ENCODE data around the gene CPED1.

Gene CPED1

DNA sequence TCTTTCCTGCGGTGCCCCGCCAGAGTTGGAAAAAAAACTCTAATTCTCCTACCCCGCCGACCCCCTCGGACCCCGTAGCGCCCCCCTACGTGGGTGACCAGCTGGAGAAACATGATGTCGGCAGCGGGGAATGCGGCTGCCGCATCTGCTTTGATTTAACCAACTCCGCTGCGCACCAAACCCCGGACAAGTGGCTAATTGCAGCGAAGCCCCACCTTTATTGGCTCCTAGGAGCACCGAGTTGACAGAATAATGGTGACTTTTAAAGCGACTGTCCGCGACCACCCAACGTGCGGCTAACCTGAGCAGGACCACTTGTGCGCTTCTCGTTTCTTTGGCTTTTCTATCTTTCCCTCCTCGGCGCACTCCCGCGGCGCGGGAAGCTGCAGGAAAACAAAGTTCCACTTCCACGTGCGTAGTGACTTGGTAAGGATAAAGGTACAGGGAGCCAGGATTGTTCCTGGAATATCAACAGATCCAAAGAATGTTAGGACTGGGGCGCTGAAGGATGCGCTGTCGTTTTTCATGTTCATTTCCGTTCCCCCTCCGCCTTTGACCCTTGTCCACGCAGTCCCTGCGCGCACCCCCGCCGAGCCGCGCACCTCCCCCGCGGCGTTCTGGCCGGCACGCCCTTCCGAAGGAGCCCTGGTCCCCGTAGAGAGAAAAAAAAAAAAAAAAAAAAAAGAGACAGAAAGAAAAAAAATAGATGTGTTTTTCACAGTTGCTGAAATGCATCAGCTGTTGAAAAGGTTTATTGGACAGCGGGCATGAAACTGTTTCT is 341.7 kb downstream of the CPED1 start (continued):
- TF ChIP-seq IKZF3 (tag by site-specific recombination; IDR thresholded peaks at IDR 0.05) (peak; percentile 89), SALL2 (tag by site-specific recombination; IDR thresholded peaks at IDR 0.05; ENCODE audit: borderline replicate concordance) (no peak), MEIS1 (CRISPR knock-in tag; IDR thresholded peaks at IDR 0.05; ENCODE audit: borderline replicate concordance) (no peak), ZNF423 (tag by site-specific recombination; IDR thresholded peaks at IDR 0.05) (peak; percentile 51; the same call in 1 of the 2 replicates), ZFP3 (tag by site-specific recombination; IDR thresholded peaks at IDR 0.05; ENCODE audit: low read depth) (no peak), PRDM4 (tag by site-specific recombination; IDR thresholded peaks at IDR 0.05) (peak; percentile 79), KLF1 (tag by site-specific recombination; IDR thresholded peaks at IDR 0.05) (peak; percentile 66), ZNF510 (tag by site-specific recombination; IDR thresholded peaks at IDR 0.05; ENCODE audit: insufficient replicate concordance) (no peak), ZNF175 (tag by site-specific recombination; IDR thresholded peaks at IDR 0.05) (no peak), ZNF521 (tag by site-specific recombination; IDR thresholded peaks at IDR 0.05) (no peak), ZNF341 (tag by site-specific recombination; IDR thresholded peaks at IDR 0.05; ENCODE audit: low read depth) (peak; percentile 90), ZXDB (tag by site-specific recombination; IDR thresholded peaks at IDR 0.05) (0 out of 2 replicates have a peak, but pooled peaks have one; percentile 43), ZFP37 (tag by site-specific recombination; IDR thresholded peaks at IDR 0.05) (no peak), REPIN1 (tag by site-specific recombination; IDR thresholded peaks at IDR 0.05; ENCODE audit: low read depth) (0 out of 2 replicates have a peak, but pooled peaks have one; percentile 16), ZNF350 (tag by site-specific recombination; IDR thresholded peaks at IDR 0.05) (no peak), ZNF184 (tag by site-specific recombination; IDR thresholded peaks at IDR 0.05) (0 out of 2 replicates have a peak, but pooled peaks have one; percentile 15), PRDM1 (tag by site-specific recombination; IDR thresholded peaks at IDR 0.05) (no peak), ZNF600 (tag by site-specific recombination; IDR thresholded peaks at IDR 0.05) (peak; percentile 75), ZNF404 (tag by site-specific recombination; IDR thresholded peaks at IDR 0.05) (no peak), KLF16 (tag by site-specific recombination; IDR thresholded peaks at IDR 0.05) (no peak), ZNF670 (tag by site-specific recombination; IDR thresholded peaks at IDR 0.05; ENCODE audit: low read depth) (no peak), KLF9 (tag by site-specific recombination; IDR thresholded peaks at IDR 0.05; ENCODE audit: low read depth) (peak; percentile 66), CTCF (tag by site-specific recombination; IDR thresholded peaks at IDR 0.05) (no peak), ZBTB1 (tag by site-specific recombination; IDR thresholded peaks at IDR 0.05) (no peak), ZNF10 (tag by site-specific recombination; IDR thresholded peaks at IDR 0.05) (no peak), ZNF785 (tag by site-specific recombination; IDR thresholded peaks at IDR 0.05) (no peak), ZNF16 (tag by site-specific recombination; IDR thresholded peaks at IDR 0.05; ENCODE audit: low read depth) (no peak), ZNF37A (tag by site-specific recombination; IDR thresholded peaks at IDR 0.05) (no peak), ZNF48 (tag by site-specific recombination; IDR thresholded peaks at IDR 0.05) (no peak)
- TF ChIP-seq, protein P1, sequence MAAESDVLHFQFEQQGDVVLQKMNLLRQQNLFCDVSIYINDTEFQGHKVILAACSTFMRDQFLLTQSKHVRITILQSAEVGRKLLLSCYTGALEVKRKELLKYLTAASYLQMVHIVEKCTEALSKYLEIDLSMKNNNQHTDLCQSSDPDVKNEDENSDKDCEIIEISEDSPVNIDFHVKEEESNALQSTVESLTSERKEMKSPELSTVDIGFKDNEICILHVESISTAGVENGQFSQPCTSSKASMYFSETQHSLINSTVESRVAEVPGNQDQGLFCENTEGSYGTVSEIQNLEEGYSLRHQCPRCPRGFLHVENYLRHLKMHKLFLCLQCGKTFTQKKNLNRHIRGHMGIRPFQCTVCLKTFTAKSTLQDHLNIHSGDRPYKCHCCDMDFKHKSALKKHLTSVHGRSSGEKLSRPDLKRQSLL (tag by site-specific recombination; IDR thresholded peaks at IDR 0.05) = no peak
